ENCODE measurements around the gene PHLDB2. TPM values are rescaled to one million over a fixed set of nuclear protein-coding genes. Genes with fewer than 3 reads are reported as not detected.

The PHLDB2 gene
- total RNA-seq, 1 donor from 2014 or later, result 60.8 TPM

GRCh38 chr3:112012205-112012992, 153.3 kb downstream of the PHLDB2 start:
- Histone ChIP-seq H3K36me3 (no peaks in the 10 kb centered on the region), H3K27me3 (no peaks in the 10 kb centered on the region), H3K4me3 (no peak overlapping the region), H3K4me1 (peaks cover 7% of the 10 kb centered on the region), H3K27ac (no peak overlapping the region), H3K9me3 (no peaks in the 10 kb centered on the region)
- TF ChIP-seq CTCF (IDR thresholded peaks at IDR 0.05), result no peak
- ATAC-seq (no peak), DNase-seq (no peak)
- intact Hi-C loops (cut with DNase I), result no loop called here

- ATAC-seq (peak; percentile 88), DNase-seq (peak; percentile 67)
- Histone ChIP-seq H3K4me1 (peaks cover 7% of the 10 kb centered on the region), H3K9me3 (no peaks in the 10 kb centered on the region), H3K27ac (no peak overlapping the region), H3K27me3 (no peaks in the 10 kb centered on the region), H3K4me3 (no peak overlapping the region), H3K36me3 (no peaks in the 10 kb centered on the region)
- TF ChIP-seq CTCF (IDR thresholded peaks at IDR 0.05), result peak; percentile 75
- intact Hi-C loops (cut with DNase I), result no loop called here
Observed at GRCh38 chr3:112013058-112013783, 154.2 kb downstream of the PHLDB2 start.

- intact Hi-C loops (cut with DNase I), result no loop called here
- H3K27ac ChIP-seq, result no peak overlapping the region
- no peaks in the 10 kb centered on the region for H3K36me3 ChIP-seq
- no peaks in the 10 kb centered on the region for H3K27me3 ChIP-seq
- no peak for TF ChIP-seq CTCF (IDR thresholded peaks at IDR 0.05)
- H3K9me3 ChIP-seq, result no peaks in the 10 kb centered on the region
- peaks cover 7% of the 10 kb centered on the region for H3K4me1 ChIP-seq
- ATAC-seq, result no peak
- H3K4me3 ChIP-seq, result no peak overlapping the region
- DNase-seq, result no peak
Observed at GRCh38 chr3:112013784-112014143, 154.7 kb downstream of the PHLDB2 start.

GRCh38 chr3:112017091-112017490, 158.0 kb downstream of the PHLDB2 start:
- TF ChIP-seq CTCF (IDR thresholded peaks at IDR 0.05), result no peak
- H3K27ac ChIP-seq, result no peak overlapping the region
- no peaks in the 10 kb centered on the region for H3K27me3 ChIP-seq
- ATAC-seq (peak; percentile 28), DNase-seq (no peak)
- no peak overlapping the region for H3K4me3 ChIP-seq
- peaks cover 7% of the 10 kb centered on the region for H3K4me1 ChIP-seq
- no peaks in the 10 kb centered on the region for H3K9me3 ChIP-seq
- intact Hi-C loops (cut with DNase I), result no loop called here
- H3K36me3 ChIP-seq, result no peaks in the 10 kb centered on the region

- Histone ChIP-seq H3K36me3 (no peaks in the 10 kb centered on the region), H3K4me1 (peaks cover 1% of the 10 kb centered on the region), H3K27me3 (no peaks in the 10 kb centered on the region), H3K9me3 (no peaks in the 10 kb centered on the region), H3K27ac (no peak overlapping the region), H3K4me3 (no peak overlapping the region)
- no peak for DNase-seq
- intact Hi-C loops (cut with DNase I), result no loop called here
- ATAC-seq, result no peak
- TF ChIP-seq CTCF (IDR thresholded peaks at IDR 0.05), result no peak
Observed at GRCh38 chr3:112018712-112019111, 159.6 kb downstream of the PHLDB2 start.

All from upper lobe of right lung (tissue), 1 donor.